GM12891 (cell line): ENCODE measurements around the gene GGT6.

ENCODE experiments used
- POLR2A ChIP-seq: IDR thresholded peaks from 2 replicates; pipeline ENCODE4 v1.6.1; 2011; ENCODE audit warnings: low read depth, low read length, control low read depth
- POLR2AphosphoS5 ChIP-seq: IDR thresholded peaks from 2 replicates; pipeline ENCODE4 v1.6.1; 2011; ENCODE audit warnings: low read depth, low read length, control low read depth
- POU2F2 ChIP-seq: IDR thresholded peaks from 2 replicates; pipeline ENCODE4 v1.6.1; 2011; ENCODE audit warnings: low read depth, mild to moderate bottlenecking, control low read depth, low read length, moderate library complexity
- TAF1 ChIP-seq: IDR thresholded peaks from 2 replicates; pipeline ENCODE4 v1.6.1; 2011; ENCODE audit warnings: low read depth, low read length, control low read depth

DNA sequence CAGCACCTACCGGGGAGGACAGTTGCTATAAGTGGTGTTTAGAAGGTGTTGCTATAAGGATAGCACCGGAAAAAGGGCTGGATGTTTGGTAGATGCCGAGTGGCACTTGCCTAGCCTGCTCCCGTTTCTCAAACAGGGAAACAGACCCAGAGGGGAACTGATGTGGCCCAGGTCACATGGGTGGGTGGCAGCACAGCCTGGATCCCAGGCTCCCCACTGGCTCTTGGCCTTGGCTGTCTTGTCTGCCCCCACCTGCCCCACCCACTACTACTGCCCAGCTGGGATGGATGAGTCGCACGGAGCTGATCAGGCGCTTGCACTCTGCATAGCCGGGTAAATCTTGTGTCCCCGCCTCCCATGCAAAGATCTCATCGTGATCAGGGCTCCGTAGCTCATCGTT, 31.2 kb upstream of the GGT6 start:
- TF ChIP-seq POLR2AphosphoS5, result no peak
- TF ChIP-seq TAF1, result no peak
- no peak for TF ChIP-seq POLR2A
- no peak for TF ChIP-seq POU2F2
